PC-3 (cell line): ENCODE results near the gene SIAH2. TPM values are rescaled to one million over a fixed set of nuclear protein-coding genes. Genes with fewer than 3 reads are reported as not detected.

Experiments used
- ATAC-seq: fragments of 200-7000 bp; cut with Tn5 transposase; 2 replicates; pipeline ENCODE4 v1.9.1; 2020; ENCODE audit warnings: mild to moderate bottlenecking, moderate library complexity
- BruUV-seq: library from RNA; stranded (reverse); fragments of 400-500 nt; replicated peaks from 2 replicates; lab custom pipeline; 2021; lab: Mats Ljungman, UMichigan
- CTCF ChIA-PET: fragments of 300-600 bp; sonication (Branson Sonifier 250); formaldehyde crosslinking; loops from one replicate; lab custom pipeline; 2022; ENCODE audit warnings: antibody characterized with exemption; lab: Charles Lee
- POLR2A ChIA-PET: fragments of 300-600 bp; sonication (Branson Sonifier 250); formaldehyde crosslinking; loops from one replicate; lab custom pipeline; 2022; ENCODE audit warnings: antibody characterized with exemption; ENCODE audit not compliant: unreplicated experiment; lab: Charles Lee
- DNase-seq: peaks from one replicate; pipeline ENCODE4 v3.0.0-alpha.2; 2015
- H2AFZ ChIP-seq: fragments of 300-600 bp; sonication (generic); 2 replicates; pipeline ENCODE4 v1.6.0; 2016; ENCODE audit warnings: antibody characterized with exemption, low read length
- H3F3A ChIP-seq: fragments of 300-600 bp; sonication (generic); one replicate; pipeline ENCODE4 v1.6.0; 2017; ENCODE audit warnings: antibody characterized with exemption, low read length, control low read depth, mild to moderate bottlenecking; ENCODE audit not compliant: unreplicated experiment
- H3K27ac ChIP-seq: fragments of 300-600 bp; sonication (generic); 2 replicates; pipeline ENCODE4 v1.5.1; 2016; ENCODE audit warnings: mild to moderate bottlenecking, low read length
- H3K27me3 ChIP-seq: fragments of 300-600 bp; sonication (generic); 2 replicates; pipeline ENCODE4 v1.6.1; 2016; ENCODE audit warnings: low read length, mixed read lengths
- H3K36me3 ChIP-seq: fragments of 300-600 bp; sonication (generic); 2 replicates; pipeline ENCODE4 v1.6.1; 2016; ENCODE audit warnings: low read depth, mixed run types, low read length, mixed read lengths
- H3K4me1 ChIP-seq: fragments of 300-600 bp; sonication (generic); 2 replicates; pipeline ENCODE4 v1.5.1; 2016; ENCODE audit warnings: low read length; ENCODE audit not compliant: insufficient read depth
- H3K4me2 ChIP-seq: fragments of 300-600 bp; sonication (generic); 2 replicates; pipeline ENCODE4 v1.6.0; 2016; ENCODE audit warnings: low read length
- H3K4me3 ChIP-seq: fragments of 300-600 bp; sonication (generic); 2 replicates; pipeline ENCODE4 v1.5.1; 2016; ENCODE audit warnings: mild to moderate bottlenecking, low read length, mixed read lengths
- H3K79me2 ChIP-seq: fragments of 300-600 bp; sonication (generic); 2 replicates; pipeline ENCODE4 v1.6.1; 2017; ENCODE audit warnings: low read length, mixed read lengths
- H3K9ac ChIP-seq: fragments of 300-600 bp; sonication (generic); 2 replicates; pipeline ENCODE4 v1.6.0; 2016; ENCODE audit warnings: mild to moderate bottlenecking, low read length
- H3K9me2 ChIP-seq: fragments of 300-600 bp; sonication (generic); replicated peaks from 2 replicates; pipeline ENCODE4 v1.6.1; 2016; ENCODE audit warnings: mixed run types, low read length, mixed read lengths
- H3K9me3 ChIP-seq: fragments of 300-600 bp; sonication (generic); 2 replicates; pipeline ENCODE4 v1.6.1; 2016; ENCODE audit warnings: low read length, mixed read lengths
- H4K20me1 ChIP-seq: fragments of 300-600 bp; sonication (generic); 2 replicates; pipeline ENCODE4 v1.6.1; 2016; ENCODE audit warnings: low read length, mixed read lengths
- EZH2 ChIP-seq: fragments of 300-600 bp; sonication (generic); IDR thresholded peaks from one replicate; pipeline ENCODE4 v1.6.1; 2017; ENCODE audit warnings: antibody characterized with exemption, mild to moderate bottlenecking, low read length; ENCODE audit not compliant: unreplicated experiment
- EZH2phosphoT487 ChIP-seq: fragments of 300-600 bp; sonication (generic); IDR thresholded peaks from 2 replicates; pipeline ENCODE4 v1.6.1; 2018; ENCODE audit warnings: mild to moderate bottlenecking, antibody characterized with exemption, low read length, borderline replicate concordance
- intact Hi-C: fragments of 100-400 bp; cut with micrococcal nuclease; formaldehyde crosslinking; loops from 2 replicates; pipeline ENCODE4 v1.9.0; 2023
- total RNA-seq: library from RNA; depleted of rRNA; stranded (reverse); fragments of >200 nt; gene quantifications from 2 replicates; pipeline ENCODE4 v1.2.3, GENCODE V29; 2014; rRNA removed
- TF ChIP-seq, protein P1 (sequence below): fragments of 300-600 bp; sonication (generic); conservative IDR thresholded peaks from 2 replicates; pipeline ENCODE4 v1.5.1; 2017; ENCODE audit warnings: antibody characterized with exemption, low read depth, mild to moderate bottlenecking, low read length

The SIAH2 gene
- total RNA-seq, 1 experiment from 2014 or later, result 37.8 TPM

DNA sequence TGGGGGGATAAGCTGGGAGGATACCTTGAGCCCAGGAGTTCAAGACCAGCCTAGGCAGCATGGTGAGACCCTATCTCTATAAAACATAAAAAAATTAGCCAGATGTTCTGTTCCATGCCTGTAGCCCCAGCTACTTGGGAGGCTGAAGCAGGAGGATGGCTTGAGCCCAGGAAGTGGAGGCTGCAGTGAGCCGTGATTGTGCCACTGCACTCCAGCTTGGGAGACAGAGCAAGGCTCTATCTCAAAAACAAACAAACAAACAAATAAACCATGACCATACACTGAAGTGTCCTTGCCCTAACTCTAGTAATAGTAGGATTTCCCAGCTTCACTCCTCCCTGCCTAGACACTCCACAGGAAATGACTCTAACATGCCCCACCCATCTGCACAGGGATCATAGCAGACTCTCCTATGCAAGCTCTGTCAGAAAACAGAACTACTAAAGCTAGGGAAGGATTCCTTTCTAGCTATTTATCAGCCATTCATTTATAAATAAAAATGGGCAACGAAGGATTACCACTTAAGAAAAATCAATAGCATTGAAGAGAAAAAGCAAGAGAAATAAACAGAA is 63.8 kb downstream of the SIAH2 start:
- Histone ChIP-seq H3K4me3 (no peak overlapping the region), H2AFZ (no peak overlapping the region), H3K9ac (no peak overlapping the region), H3F3A (peaks cover 4% of the 10 kb centered on the region), H3K27ac (no peak overlapping the region), H3K9me2 (no peaks in the 10 kb centered on the region), H3K27me3 (no peaks in the 10 kb centered on the region), H3K36me3 (no peaks in the 10 kb centered on the region), H4K20me1 (no peaks in the 10 kb centered on the region), H3K79me2 (no peaks in the 10 kb centered on the region), H3K9me3 (no peaks in the 10 kb centered on the region), H3K4me1 (peaks cover 12% of the 10 kb centered on the region), H3K4me2 (0 out of 2 replicates have a peak overlapping the region, but pooled peaks have one; percentile 5)
- peak; percentile 46 for ATAC-seq
- ChIA-PET POLR2A (no interaction called here), CTCF (no interaction called here)
- no TSS peak for BruUV-seq
- intact Hi-C loops, result no loop called here
- TF ChIP-seq EZH2phosphoT487 (no peak), EZH2 (no peak)
- TF ChIP-seq, protein P1, sequence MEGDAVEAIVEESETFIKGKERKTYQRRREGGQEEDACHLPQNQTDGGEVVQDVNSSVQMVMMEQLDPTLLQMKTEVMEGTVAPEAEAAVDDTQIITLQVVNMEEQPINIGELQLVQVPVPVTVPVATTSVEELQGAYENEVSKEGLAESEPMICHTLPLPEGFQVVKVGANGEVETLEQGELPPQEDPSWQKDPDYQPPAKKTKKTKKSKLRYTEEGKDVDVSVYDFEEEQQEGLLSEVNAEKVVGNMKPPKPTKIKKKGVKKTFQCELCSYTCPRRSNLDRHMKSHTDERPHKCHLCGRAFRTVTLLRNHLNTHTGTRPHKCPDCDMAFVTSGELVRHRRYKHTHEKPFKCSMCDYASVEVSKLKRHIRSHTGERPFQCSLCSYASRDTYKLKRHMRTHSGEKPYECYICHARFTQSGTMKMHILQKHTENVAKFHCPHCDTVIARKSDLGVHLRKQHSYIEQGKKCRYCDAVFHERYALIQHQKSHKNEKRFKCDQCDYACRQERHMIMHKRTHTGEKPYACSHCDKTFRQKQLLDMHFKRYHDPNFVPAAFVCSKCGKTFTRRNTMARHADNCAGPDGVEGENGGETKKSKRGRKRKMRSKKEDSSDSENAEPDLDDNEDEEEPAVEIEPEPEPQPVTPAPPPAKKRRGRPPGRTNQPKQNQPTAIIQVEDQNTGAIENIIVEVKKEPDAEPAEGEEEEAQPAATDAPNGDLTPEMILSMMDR, result no peak
- peak; percentile 52 for DNase-seq

DNA sequence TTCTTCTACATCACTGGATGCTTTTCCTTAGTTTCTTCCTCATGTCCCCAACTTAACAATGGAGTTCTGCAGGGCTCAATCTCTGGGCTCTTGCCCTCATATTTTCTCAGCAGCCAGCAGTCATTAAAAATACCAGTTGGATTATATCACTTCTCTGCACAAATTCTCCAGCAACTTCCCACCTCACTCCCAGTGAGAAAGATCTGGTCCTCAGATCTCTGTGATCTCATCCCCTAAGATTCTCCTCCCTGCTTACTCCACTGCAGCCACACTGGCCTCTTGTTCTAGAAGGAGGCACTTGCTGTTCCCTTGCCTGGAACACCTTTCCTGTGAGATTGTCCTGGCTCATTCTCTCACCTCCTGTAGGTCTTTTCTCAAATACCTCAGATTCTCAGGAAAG is 65.3 kb downstream of the SIAH2 start:
- ChIA-PET POLR2A (no interaction called here), CTCF (no interaction called here)
- Histone ChIP-seq H3K4me3 (no peak overlapping the region), H3K9me3 (peaks cover 4% of the 10 kb centered on the region; the same call in 1 of the 2 replicates), H3K79me2 (no peaks in the 10 kb centered on the region), H3K27me3 (no peaks in the 10 kb centered on the region), H3K9ac (no peak overlapping the region), H3K27ac (no peak overlapping the region), H3K4me2 (no peak overlapping the region), H3F3A (peaks cover 4% of the 10 kb centered on the region), H2AFZ (0 out of 2 replicates have a peak overlapping the region, but pooled peaks have one; percentile 5), H4K20me1 (no peaks in the 10 kb centered on the region), H3K9me2 (no peaks in the 10 kb centered on the region), H3K36me3 (no peaks in the 10 kb centered on the region), H3K4me1 (peaks cover 7% of the 10 kb centered on the region)
- BruUV-seq, result no TSS peak
- intact Hi-C loops, result no loop called here
- no peak for TF ChIP-seq EZH2phosphoT487
- DNase-seq, result no peak
- ATAC-seq, result no peak

DNA sequence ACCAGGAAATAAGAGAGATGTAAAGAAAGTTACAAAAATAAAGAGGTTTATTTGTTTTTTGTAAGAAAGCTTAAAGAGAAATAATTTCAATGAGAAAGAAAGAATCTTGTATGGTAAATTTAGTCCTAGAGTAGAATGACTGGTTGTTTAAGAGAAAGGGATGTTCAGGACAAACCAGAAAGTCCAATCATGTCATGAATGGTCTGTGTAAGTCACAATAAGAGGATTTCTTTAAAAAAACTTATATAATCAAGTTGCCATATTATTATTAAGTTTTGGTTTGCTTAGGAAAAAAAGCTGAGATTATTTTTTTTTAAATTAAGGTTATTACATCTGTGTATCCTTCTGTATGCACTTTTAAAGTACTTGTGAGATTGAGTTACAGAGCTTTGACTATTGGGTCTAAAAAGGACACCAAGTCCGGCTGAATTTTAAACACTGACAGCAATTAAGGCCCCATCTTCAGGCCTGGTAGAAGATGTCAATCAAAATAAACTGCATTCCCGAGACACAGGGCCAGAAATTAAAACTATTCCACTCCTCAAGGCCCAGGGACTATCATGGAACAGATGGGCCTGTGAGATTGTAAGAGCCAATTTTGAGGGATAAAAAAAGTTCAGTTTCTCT is 71.4 kb downstream of the SIAH2 start:
- Histone ChIP-seq H3K36me3 (no peaks in the 10 kb centered on the region), H3F3A (no peaks in the 10 kb centered on the region), H3K9me2 (no peaks in the 10 kb centered on the region), H3K79me2 (no peaks in the 10 kb centered on the region), H3K27ac (no peak overlapping the region), H3K4me1 (no peaks in the 10 kb centered on the region), H3K4me3 (no peak overlapping the region), H4K20me1 (no peaks in the 10 kb centered on the region), H3K9ac (no peak overlapping the region), H3K27me3 (peaks cover under 1% of the 10 kb centered on the region; the same call in 1 of the 2 replicates), H2AFZ (no peak overlapping the region), H3K4me2 (no peak overlapping the region), H3K9me3 (peaks cover 20% of the 10 kb centered on the region)
- CTCF ChIA-PET, result no interaction called here
- BruUV-seq, result no TSS peak
- no peak for DNase-seq
- POLR2A ChIA-PET, result no interaction called here
- intact Hi-C loops, result no loop called here
- no peak for ATAC-seq
- TF ChIP-seq, protein P1, result no peak
- no peak for TF ChIP-seq EZH2
- TF ChIP-seq EZH2phosphoT487, result no peak

Other genes starting within 250 kb of the SIAH2 start
- 439 and 552 TPM in 2 replicates for gene SERP1, start 216.7 kb downstream of the SIAH2 start, total RNA-seq
- 67.9 and 92.4 TPM in 2 replicates for gene EIF2A, start 216.4 kb downstream of the SIAH2 start, total RNA-seq
- gene SELENOT, start 159.8 kb downstream of the SIAH2 start, total RNA-seq, result 109 and 119 TPM in 2 replicates
- not detected in 2 replicates for gene ERICH6, start 59.2 kb downstream of the SIAH2 start, total RNA-seq
- not detected in 2 replicates for gene MINDY4B, start 142.3 kb upstream of the SIAH2 start, total RNA-seq
- gene CLRN1, start 209.6 kb upstream of the SIAH2 start, total RNA-seq, result not detected in 2 replicates